HepG2 (cell line): ENCODE measurements around the gene KRTAP1-4. TPM values are rescaled to one million over a fixed set of nuclear protein-coding genes. Genes with fewer than 3 reads are reported as not detected.

Source experiments
- FOXP1 ChIP-seq, 2 experiments: fragments of 450-650 bp in 1 of 2; IDR thresholded peaks; 2 replicates each; pipeline ENCODE4 v1.6.1; 2017 to 2018; ENCODE audit warnings: antibody characterized with exemption in 1 of 2
- SCMH1 ChIP-seq: sonication (generic); formaldehyde crosslinking; IDR thresholded peaks from 2 replicates; pipeline ENCODE4 v1.9.0; 2021; ENCODE audit warnings: missing genetic modification reagents, mild to moderate bottlenecking, borderline replicate concordance
- SRSF4 ChIP-seq: fragments of 200-400 bp; formaldehyde crosslinking; IDR thresholded peaks from one replicate; pipeline ENCODE4 v1.6.1; 2018; ENCODE audit warnings: mild to moderate bottlenecking, low read depth, low read length, moderate library complexity; ENCODE audit not compliant: poor library complexity, severe bottlenecking
- TEAD3 ChIP-seq: optimal IDR thresholded peaks from 2 replicates; pipeline ENCODE3; 2016; ENCODE audit warnings: borderline replicate concordance
- ZNF256 ChIP-seq: sonication (generic); formaldehyde crosslinking; conservative IDR thresholded peaks from 2 replicates; pipeline ENCODE4 v1.4.0; 2020; ENCODE audit warnings: missing genetic modification reagents
- polyA plus RNA-seq, 8 experiments: library from polyadenylated mRNA; depleted of rRNA in 3 of 8; stranded (reverse) in 7 of 8; unstranded in 1 of 8; fragments of >200 nt; fragmentation: Illumina TruSeq in 4 of 8; extraction: Trizol in 4 of 8; gene quantifications; 2 replicates each; pipeline versions ENCODE4 v1.2.1 to v1.2.3, GENCODE V29; 2011 to 2016; ENCODE audit warnings: low read depth in 4 of 8, missing spikeins in 1 of 8, mixed read lengths in 1 of 8; ENCODE audit not compliant: insufficient read depth in 1 of 8
- total RNA-seq, 5 experiments: library from RNA; depleted of rRNA; stranded (reverse); fragments of >200 nt; fragmentation: Illumina TruSeq; extraction: Trizol; gene quantifications; 2 replicates each; pipeline ENCODE4 v1.2.3, GENCODE V29; 2016; ENCODE audit warnings: low read depth in 1 of 5
- TF ChIP-seq, protein P1 (sequence below): sonication (generic); formaldehyde crosslinking; IDR thresholded peaks from 2 replicates; pipeline ENCODE4 v1.4.0; 2020; ENCODE audit warnings: mild to moderate bottlenecking, missing genetic modification reagents
- TF ChIP-seq, protein P2 (sequence below): sonication (generic); formaldehyde crosslinking; IDR thresholded peaks from 2 replicates; pipeline ENCODE4 v1.4.0; 2020; ENCODE audit warnings: missing genetic modification reagents

The KRTAP1-4 gene
- total and polyA plus RNA-seq, 2 of the 13 experiments (the other 11 are each of a cell fraction or from before 2014, with no cell fraction given), result not detected

DNA sequence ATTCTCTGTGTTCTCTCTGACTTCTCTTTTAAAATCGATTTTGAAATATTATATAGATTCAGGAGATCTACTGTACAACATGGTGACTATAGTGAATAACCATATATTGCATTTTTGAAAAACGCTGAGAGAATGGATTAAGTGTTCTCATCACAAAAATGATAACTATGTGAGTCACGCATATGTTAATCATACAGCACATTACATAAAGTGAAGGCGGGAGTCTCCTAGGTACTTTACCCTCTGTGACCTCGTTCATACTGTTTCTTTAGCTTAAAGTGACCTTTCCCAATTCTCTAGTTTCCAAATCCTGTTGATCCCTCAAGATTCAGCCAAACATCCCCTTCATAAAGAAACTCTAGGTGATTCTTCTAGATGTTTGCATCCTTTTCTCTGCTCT lies 27.2 kb downstream of the KRTAP1-4 start (continued):
- peak; percentile 72 for TF ChIP-seq TEAD3
- TF ChIP-seq, protein P1, sequence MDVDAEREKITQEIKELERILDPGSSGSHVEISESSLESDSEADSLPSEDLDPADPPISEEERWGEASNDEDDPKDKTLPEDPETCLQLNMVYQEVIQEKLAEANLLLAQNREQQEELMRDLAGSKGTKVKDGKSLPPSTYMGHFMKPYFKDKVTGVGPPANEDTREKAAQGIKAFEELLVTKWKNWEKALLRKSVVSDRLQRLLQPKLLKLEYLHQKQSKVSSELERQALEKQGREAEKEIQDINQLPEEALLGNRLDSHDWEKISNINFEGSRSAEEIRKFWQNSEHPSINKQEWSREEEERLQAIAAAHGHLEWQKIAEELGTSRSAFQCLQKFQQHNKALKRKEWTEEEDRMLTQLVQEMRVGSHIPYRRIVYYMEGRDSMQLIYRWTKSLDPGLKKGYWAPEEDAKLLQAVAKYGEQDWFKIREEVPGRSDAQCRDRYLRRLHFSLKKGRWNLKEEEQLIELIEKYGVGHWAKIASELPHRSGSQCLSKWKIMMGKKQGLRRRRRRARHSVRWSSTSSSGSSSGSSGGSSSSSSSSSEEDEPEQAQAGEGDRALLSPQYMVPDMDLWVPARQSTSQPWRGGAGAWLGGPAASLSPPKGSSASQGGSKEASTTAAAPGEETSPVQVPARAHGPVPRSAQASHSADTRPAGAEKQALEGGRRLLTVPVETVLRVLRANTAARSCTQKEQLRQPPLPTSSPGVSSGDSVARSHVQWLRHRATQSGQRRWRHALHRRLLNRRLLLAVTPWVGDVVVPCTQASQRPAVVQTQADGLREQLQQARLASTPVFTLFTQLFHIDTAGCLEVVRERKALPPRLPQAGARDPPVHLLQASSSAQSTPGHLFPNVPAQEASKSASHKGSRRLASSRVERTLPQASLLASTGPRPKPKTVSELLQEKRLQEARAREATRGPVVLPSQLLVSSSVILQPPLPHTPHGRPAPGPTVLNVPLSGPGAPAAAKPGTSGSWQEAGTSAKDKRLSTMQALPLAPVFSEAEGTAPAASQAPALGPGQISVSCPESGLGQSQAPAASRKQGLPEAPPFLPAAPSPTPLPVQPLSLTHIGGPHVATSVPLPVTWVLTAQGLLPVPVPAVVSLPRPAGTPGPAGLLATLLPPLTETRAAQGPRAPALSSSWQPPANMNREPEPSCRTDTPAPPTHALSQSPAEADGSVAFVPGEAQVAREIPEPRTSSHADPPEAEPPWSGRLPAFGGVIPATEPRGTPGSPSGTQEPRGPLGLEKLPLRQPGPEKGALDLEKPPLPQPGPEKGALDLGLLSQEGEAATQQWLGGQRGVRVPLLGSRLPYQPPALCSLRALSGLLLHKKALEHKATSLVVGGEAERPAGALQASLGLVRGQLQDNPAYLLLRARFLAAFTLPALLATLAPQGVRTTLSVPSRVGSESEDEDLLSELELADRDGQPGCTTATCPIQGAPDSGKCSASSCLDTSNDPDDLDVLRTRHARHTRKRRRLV (CRISPR knock-in tag), result no peak
- no peak for TF ChIP-seq SRSF4
- TF ChIP-seq SCMH1 (CRISPR knock-in tag), result no peak
- TF ChIP-seq, protein P2, sequence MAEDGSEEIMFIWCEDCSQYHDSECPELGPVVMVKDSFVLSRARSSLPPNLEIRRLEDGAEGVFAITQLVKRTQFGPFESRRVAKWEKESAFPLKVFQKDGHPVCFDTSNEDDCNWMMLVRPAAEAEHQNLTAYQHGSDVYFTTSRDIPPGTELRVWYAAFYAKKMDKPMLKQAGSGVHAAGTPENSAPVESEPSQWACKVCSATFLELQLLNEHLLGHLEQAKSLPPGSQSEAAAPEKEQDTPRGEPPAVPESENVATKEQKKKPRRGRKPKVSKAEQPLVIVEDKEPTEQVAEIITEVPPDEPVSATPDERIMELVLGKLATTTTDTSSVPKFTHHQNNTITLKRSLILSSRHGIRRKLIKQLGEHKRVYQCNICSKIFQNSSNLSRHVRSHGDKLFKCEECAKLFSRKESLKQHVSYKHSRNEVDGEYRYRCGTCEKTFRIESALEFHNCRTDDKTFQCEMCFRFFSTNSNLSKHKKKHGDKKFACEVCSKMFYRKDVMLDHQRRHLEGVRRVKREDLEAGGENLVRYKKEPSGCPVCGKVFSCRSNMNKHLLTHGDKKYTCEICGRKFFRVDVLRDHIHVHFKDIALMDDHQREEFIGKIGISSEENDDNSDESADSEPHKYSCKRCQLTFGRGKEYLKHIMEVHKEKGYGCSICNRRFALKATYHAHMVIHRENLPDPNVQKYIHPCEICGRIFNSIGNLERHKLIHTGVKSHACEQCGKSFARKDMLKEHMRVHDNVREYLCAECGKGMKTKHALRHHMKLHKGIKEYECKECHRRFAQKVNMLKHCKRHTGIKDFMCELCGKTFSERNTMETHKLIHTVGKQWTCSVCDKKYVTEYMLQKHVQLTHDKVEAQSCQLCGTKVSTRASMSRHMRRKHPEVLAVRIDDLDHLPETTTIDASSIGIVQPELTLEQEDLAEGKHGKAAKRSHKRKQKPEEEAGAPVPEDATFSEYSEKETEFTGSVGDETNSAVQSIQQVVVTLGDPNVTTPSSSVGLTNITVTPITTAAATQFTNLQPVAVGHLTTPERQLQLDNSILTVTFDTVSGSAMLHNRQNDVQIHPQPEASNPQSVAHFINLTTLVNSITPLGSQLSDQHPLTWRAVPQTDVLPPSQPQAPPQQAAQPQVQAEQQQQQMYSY (CRISPR knock-in tag), result no peak
- TF ChIP-seq FOXP1 (IDR thresholded peaks at IDR 0.05), result no peak
- TF ChIP-seq FOXP1 (CRISPR knock-in tag; IDR thresholded peaks at IDR 0.05), result 0 out of 2 replicates have a peak, but pooled peaks have one; percentile 29
- TF ChIP-seq ZNF256 (CRISPR knock-in tag), result no peak
